ENCODE data around the gene ZFHX3.
"Not testable (repeated sequence)": the region's sequence is repeated elsewhere in the genome, so short reads cannot be mapped to it uniquely, and the experiment has no call there.

Gene ZFHX3

DNA sequence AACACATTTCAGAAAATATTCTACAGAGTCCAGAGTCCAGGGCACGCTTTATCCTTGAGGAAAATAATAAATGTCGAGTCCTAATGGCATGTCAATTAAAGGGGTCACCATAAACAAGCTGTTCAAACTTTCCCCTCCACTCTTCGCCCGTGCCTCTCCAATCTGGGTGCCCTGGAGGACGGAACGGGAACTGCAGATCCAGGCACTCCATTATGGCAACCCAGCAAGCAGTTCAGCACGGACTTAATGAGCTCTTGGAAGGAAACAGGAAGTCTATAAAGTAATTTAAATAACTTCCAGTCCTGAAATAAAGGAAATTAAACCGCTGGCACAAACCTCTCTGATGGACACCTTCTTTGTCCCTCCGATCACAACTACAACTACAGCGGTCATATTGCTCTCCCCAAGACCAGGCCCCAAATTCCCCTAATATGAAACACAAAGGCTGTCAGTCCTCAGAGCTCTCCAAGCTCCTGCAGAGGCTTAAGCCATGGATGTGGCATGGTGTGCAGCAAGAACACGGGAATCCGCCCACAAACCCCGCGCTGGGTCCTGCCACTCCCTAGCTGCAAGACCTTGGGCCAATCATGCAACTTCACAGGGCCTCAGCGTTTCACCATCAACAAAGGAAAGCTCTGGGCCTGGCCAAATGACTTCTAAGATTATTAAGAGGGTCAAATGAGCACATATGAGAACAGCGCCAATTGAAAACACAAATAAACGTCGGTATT lies 52.6 kb downstream of the ZFHX3 start:
- TF ChIP-seq, protein P1, sequence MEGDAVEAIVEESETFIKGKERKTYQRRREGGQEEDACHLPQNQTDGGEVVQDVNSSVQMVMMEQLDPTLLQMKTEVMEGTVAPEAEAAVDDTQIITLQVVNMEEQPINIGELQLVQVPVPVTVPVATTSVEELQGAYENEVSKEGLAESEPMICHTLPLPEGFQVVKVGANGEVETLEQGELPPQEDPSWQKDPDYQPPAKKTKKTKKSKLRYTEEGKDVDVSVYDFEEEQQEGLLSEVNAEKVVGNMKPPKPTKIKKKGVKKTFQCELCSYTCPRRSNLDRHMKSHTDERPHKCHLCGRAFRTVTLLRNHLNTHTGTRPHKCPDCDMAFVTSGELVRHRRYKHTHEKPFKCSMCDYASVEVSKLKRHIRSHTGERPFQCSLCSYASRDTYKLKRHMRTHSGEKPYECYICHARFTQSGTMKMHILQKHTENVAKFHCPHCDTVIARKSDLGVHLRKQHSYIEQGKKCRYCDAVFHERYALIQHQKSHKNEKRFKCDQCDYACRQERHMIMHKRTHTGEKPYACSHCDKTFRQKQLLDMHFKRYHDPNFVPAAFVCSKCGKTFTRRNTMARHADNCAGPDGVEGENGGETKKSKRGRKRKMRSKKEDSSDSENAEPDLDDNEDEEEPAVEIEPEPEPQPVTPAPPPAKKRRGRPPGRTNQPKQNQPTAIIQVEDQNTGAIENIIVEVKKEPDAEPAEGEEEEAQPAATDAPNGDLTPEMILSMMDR (IDR thresholded peaks at IDR 0.05; ENCODE audit: low read depth, low read length, missing control alignments) = peak; percentile 59
- in situ Hi-C loops (cut with HindIII; ENCODE audit: low sequenced_read_pairs) = no loop called here
- H3K4me3 ChIP-seq (ENCODE audit: low read depth, low read length) = no peak overlapping the region
- DNase-seq (ENCODE audit: low read depth) = no peak

DNA sequence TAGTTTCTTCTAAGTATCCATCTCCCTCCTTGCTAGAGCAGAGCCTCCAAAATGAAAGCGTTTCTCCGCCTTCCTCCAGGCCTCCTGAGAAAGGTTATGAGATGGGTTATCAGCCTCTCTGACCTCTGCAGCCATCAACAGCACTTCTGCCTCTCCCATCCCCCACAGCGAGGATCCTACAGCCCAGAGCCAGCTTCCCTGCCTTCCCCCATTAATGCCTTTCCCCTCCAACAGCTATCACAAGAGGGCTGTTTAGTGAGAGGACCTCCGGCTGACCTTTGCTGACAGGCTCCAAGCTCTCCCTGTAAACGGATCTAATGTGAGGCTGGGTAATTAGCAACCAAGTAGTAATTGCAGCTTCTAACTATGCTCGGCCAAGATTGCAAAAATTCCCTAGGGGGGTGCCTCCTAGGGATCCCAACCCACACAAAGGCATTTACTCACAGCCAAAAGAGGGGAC lies 55.8 kb downstream of the ZFHX3 start:
- TF ChIP-seq, protein P1 (IDR thresholded peaks at IDR 0.05; ENCODE audit: low read depth, low read length, missing control alignments) = no peak
- in situ Hi-C loops (cut with HindIII; ENCODE audit: low sequenced_read_pairs) = no loop called here

DNA sequence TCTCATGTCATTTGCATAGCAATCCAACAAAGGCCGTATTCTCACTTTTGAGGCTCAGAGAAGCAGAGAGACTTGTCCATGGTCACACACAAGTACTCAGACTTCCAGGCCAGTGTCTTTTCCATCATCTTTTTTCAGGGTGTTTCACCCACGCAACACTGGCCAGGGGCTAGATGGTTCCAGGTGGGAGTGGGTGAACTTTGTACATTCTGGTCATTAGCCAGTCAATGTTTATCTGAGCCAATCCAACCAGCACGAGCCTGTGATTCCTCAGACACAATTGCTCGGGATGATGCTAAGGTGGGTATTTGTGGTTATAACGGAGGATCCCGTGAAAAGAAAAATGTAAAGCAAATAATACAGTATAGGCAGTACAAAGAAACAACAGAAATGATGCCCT lies 56.3 kb downstream of the ZFHX3 start:
- no peak overlapping the region for H3K4me3 ChIP-seq (ENCODE audit: low read depth, low read length)
- no peak for DNase-seq (ENCODE audit: low read depth)
- in situ Hi-C loops (cut with HindIII; ENCODE audit: low sequenced_read_pairs) = no loop called here
- TF ChIP-seq, protein P1 (IDR thresholded peaks at IDR 0.05; ENCODE audit: low read depth, low read length, missing control alignments) = no peak

More for the DNA sequence above, 55.8 kb downstream of the ZFHX3 start:
- no peak for DNase-seq (ENCODE audit: low read depth)
- H3K4me3 ChIP-seq (ENCODE audit: low read depth, low read length) = no peak overlapping the region

DNA sequence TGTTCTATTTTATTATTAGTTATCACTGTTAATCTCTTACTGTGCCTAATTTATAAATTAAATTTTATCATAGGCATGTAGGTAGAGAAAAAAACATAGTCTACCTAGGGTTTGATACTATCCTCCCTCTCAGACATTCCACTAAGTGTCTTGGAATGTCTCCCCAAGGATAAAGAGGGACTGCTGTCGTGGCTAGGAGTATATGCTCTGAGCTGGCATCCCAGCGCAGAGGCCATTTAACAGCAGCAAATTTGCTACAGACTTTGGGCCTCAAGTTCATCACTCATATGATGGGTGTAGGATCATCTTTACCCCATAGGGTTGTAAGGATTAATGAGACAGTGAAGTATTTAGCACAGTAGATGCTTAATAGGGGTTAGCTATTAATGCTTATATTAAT lies 56.7 kb downstream of the ZFHX3 start:
- no peak for DNase-seq (ENCODE audit: low read depth)
- in situ Hi-C loops (cut with HindIII; ENCODE audit: low sequenced_read_pairs) = no loop called here

DNA sequence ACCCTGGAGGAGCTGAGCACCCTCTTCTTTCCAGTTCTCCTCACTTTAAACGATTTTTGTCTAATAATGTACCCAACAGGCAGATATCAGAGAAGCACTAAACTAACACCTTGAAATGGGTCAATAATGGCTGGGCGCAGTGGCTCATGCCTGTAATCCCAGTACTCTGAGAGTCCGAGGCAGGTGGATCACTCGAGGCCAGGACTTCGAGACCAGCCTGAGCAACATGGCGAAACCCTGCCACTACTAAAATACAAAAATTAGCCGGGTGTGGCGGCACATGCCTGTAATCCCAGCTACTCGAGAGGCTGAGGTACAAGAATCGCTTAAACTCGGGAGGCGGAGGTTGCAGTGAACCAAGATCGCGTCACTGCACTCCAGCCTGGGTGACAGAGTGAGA lies 57.4 kb downstream of the ZFHX3 start:
- peak overlapping the region; percentile 32 for H3K4me3 ChIP-seq (ENCODE audit: low read depth, low read length)
- in situ Hi-C loops (cut with HindIII; ENCODE audit: low sequenced_read_pairs) = no loop called here

More for the DNA sequence above, 56.7 kb downstream of the ZFHX3 start:
- TF ChIP-seq, protein P1 (IDR thresholded peaks at IDR 0.05; ENCODE audit: low read depth, low read length, missing control alignments) = no peak
- no peak overlapping the region for H3K4me3 ChIP-seq (ENCODE audit: low read depth, low read length)

DNA sequence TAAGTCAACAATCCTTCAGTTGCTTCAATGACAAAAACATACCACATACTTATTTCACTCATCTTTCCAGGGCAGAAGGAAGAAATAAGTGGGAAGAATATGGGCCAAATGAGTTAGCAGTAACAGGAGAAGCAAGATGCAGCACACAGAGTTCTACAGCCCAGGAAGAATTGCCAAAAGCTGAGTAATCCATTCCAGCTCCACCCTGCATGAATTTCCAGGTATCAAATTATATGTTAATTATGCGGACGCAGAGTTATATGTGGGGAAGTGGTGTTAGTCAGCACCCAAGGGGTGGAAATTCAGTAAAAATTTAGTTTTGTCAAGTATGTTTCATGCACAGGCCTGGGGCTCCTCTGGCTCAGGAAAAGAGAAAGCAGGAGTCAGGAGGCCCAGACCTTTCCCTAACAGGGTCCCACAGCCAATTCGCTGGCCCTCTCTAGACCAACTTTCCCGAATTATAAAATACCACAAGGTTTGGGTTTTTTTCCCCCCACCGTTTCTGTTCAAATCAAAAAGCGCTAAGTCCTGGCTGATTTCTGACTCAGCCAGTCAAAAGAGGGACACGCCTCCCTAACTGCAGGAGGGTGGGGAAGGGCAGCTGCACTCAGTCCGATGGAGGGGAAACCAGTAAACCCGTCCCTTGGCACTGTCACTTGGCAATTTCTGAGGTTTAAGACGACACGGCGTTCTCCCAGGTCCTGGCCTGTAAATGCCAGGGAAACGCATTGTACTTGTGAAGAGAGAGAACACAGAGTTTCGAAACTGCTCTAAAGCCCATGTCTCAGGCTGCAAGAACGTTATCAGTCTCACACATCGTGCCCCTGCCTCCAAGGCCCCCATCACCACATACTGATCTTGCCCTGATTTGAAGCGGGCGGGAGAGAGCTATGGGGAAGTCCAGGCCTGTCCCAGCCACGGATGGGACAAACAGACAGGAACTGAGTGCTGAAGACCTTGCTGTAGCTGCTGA lies 58.1 kb downstream of the ZFHX3 start:
- in situ Hi-C loops (cut with HindIII; ENCODE audit: low sequenced_read_pairs) = no loop called here
- TF ChIP-seq, protein P1 (IDR thresholded peaks at IDR 0.05; ENCODE audit: low read depth, low read length, missing control alignments) = no peak
- DNase-seq (ENCODE audit: low read depth) = peak; percentile 93
- peak overlapping the region; percentile 32 for H3K4me3 ChIP-seq (ENCODE audit: low read depth, low read length)

More for the DNA sequence above, 57.4 kb downstream of the ZFHX3 start:
- TF ChIP-seq, protein P1 (IDR thresholded peaks at IDR 0.05; ENCODE audit: low read depth, low read length, missing control alignments) = no peak
- no peak for DNase-seq (ENCODE audit: low read depth)

DNA sequence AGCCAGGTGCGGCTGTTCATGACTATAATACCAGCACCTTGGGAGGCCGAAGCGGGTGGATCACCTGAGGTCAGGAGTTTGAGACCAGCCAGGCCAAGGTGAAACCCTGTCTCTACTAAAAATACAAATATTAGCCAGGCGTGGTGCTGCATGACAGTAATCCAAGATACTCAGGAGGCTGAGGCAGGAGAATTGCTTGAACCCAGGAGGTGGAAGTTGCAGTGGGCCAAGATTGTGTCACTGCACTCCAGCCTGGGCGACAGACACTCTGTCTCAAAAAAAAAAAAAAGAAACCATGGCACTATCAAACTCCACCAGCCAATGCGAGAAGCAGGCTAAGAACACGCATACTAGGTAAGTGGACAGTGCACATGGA lies 58.7 kb downstream of the ZFHX3 start:
- DNase-seq (ENCODE audit: low read depth); in situ Hi-C loops (cut with HindIII; ENCODE audit: low sequenced_read_pairs): not testable (repeated sequence)
- peak overlapping the region; percentile 2 for H3K4me3 ChIP-seq (ENCODE audit: low read depth, low read length)

Data from astrocyte of the cerebellum (primary cell).